Endothelial cell of umbilical vein (primary cell): ENCODE results near the gene SYNPO2. TPM values are rescaled to one million over a fixed set of nuclear protein-coding genes. Genes with fewer than 3 reads are reported as not detected.
A peak's percentile ranks its signal among the peaks of the same experiment; 100 is the strongest.

Source experiments
- BruUV-seq: library from RNA; stranded (reverse); fragments of 400-500 nt; replicated peaks from 2 replicates; lab custom pipeline; 2021; lab: Mats Ljungman, UMichigan
- CTCF ChIA-PET: fragments of 300-600, 350-600 bp; sonication (Branson Sonifier 250); formaldehyde crosslinking; loops from one replicate; lab custom pipeline; 2021; ENCODE audit warnings: antibody characterized with exemption, inconsistent platforms; lab: Charles Lee
- POLR2A ChIA-PET: fragments of 300-600, 350-600 bp; sonication (Branson Sonifier 250); formaldehyde crosslinking; loops from one replicate; lab custom pipeline; 2021; ENCODE audit warnings: antibody characterized with exemption, inconsistent platforms; lab: Charles Lee
- DNase-seq: peaks from one replicate; pipeline ENCODE4 v3.0.0-alpha.2; 2011; ENCODE audit warnings: low read depth, low spot score
- FAIRE-seq: peaks from 2 replicates; lab custom pipeline; 2011; peaks lifted over from hg19 to GRCh38; lab: Jason Lieb, UNC
- H2AFZ ChIP-seq: 2 replicates; pipeline ENCODE4 v1.6.0; 2012; ENCODE audit warnings: low read depth, low read length, control low read depth, inconsistent platforms
- H3K27ac ChIP-seq: 2 replicates; pipeline ENCODE4 v1.5.1; 2011; ENCODE audit warnings: low read depth, mild to moderate bottlenecking, control low read depth, low read length, moderate library complexity; ENCODE audit not compliant: insufficient read depth
- H3K27me3 ChIP-seq, 2 experiments: 2 replicates each; pipeline versions ENCODE4 v1.6.0 to v1.6.1; 2011; ENCODE audit warnings: low read length in 2 of 2, mixed read lengths in 1 of 2; ENCODE audit not compliant: control insufficient read depth in 2 of 2, insufficient read depth in 2 of 2
- H3K36me3 ChIP-seq, 2 experiments: 2 replicates in 1 of 2; 3 replicates in 1 of 2; pipeline ENCODE4 v1.5.1; 2011; ENCODE audit warnings: low read length in 2 of 2, mild to moderate bottlenecking in 1 of 2, moderate library complexity in 1 of 2; ENCODE audit not compliant: control insufficient read depth in 2 of 2, insufficient read depth in 2 of 2; ENCODE audit errors: extremely low read depth in 1 of 2
- H3K4me1 ChIP-seq: 3 replicates; pipeline ENCODE4 v1.5.1; 2011; ENCODE audit warnings: mild to moderate bottlenecking, low read length; ENCODE audit not compliant: control insufficient read depth, insufficient read depth; ENCODE audit errors: extremely low read depth
- H3K4me2 ChIP-seq: 2 replicates; pipeline ENCODE4 v1.6.1; 2011; ENCODE audit warnings: low read length, control low read depth, mixed read lengths; ENCODE audit not compliant: insufficient read depth
- H3K4me3 ChIP-seq, 3 experiments: fragments of 200-600 bp in 1 of 3; sonication (generic), shearing (Covaris generic) in 1 of 3; replicated peaks in 1 of 3; 2 replicates each; pipeline ENCODE4 v1.5.1; 2011 to 2016; ENCODE audit warnings: control low read depth in 3 of 3, low read length in 3 of 3, mild to moderate bottlenecking in 2 of 3, inconsistent platforms in 1 of 3, low read depth in 1 of 3, moderate library complexity in 1 of 3; ENCODE audit not compliant: insufficient read depth in 1 of 3
- H3K79me2 ChIP-seq: 2 replicates; pipeline ENCODE4 v1.6.0; 2012; ENCODE audit warnings: low read length, inconsistent platforms; ENCODE audit not compliant: control insufficient read depth, insufficient read depth
- H3K9ac ChIP-seq: replicated peaks from 2 replicates; pipeline ENCODE3; 2011; ENCODE audit warnings: low read length, control low read depth; ENCODE audit not compliant: insufficient read depth; ENCODE audit errors: extremely low read depth
- H3K9me1 ChIP-seq: replicated peaks from 3 replicates; pipeline ENCODE4 v1.6.0; 2011; ENCODE audit warnings: mild to moderate bottlenecking, low read length; ENCODE audit not compliant: control insufficient read depth, insufficient read depth; ENCODE audit errors: extremely low read depth
- H3K9me3 ChIP-seq: replicated peaks from 2 replicates; pipeline ENCODE4 v1.5.1; 2012; ENCODE audit warnings: low read length, inconsistent platforms; ENCODE audit not compliant: control insufficient read depth, insufficient read depth
- H4K20me1 ChIP-seq: replicated peaks from 2 replicates; pipeline ENCODE3; 2011; ENCODE audit warnings: mild to moderate bottlenecking, low read length; ENCODE audit not compliant: control insufficient read depth, insufficient read depth; ENCODE audit errors: extremely low read depth
- EZH2 ChIP-seq: IDR thresholded peaks from 2 replicates; pipeline ENCODE4 v1.6.1; 2012; ENCODE audit warnings: borderline replicate concordance, low read depth, mild to moderate bottlenecking, moderate library complexity, low read length, inconsistent platforms; ENCODE audit not compliant: severe bottlenecking
- FOS ChIP-seq: IDR thresholded peaks from 2 replicates; pipeline ENCODE4 v1.6.1; 2011; ENCODE audit warnings: mild to moderate bottlenecking, low read length, moderate library complexity, borderline replicate concordance; ENCODE audit not compliant: insufficient read depth
- GATA2 ChIP-seq: IDR thresholded peaks from 2 replicates; pipeline ENCODE4 v1.7.0; 2011; ENCODE audit warnings: low read depth, mild to moderate bottlenecking, moderate library complexity, mixed read lengths, low read length; ENCODE audit not compliant: insufficient read length, insufficient read depth
- JUN ChIP-seq: IDR thresholded peaks from 2 replicates; pipeline ENCODE4 v1.6.1; 2011; ENCODE audit warnings: borderline replicate concordance, low read depth; ENCODE audit not compliant: insufficient read length, insufficient read depth
- MYC ChIP-seq: IDR thresholded peaks from one replicate; pipeline ENCODE4 v1.6.1; 2011; ENCODE audit warnings: mild to moderate bottlenecking, low read depth, low read length
- POLR2A ChIP-seq: IDR thresholded peaks from 2 replicates; pipeline ENCODE4 v1.6.1; 2012; ENCODE audit warnings: low read depth, mild to moderate bottlenecking, control low read depth, low read length
- POLR2AphosphoS5 ChIP-seq: IDR thresholded peaks from 2 replicates; pipeline ENCODE4 v1.6.1; 2012; ENCODE audit warnings: low read depth, mild to moderate bottlenecking, control low read depth, low read length, moderate library complexity; ENCODE audit not compliant: insufficient read depth
- dilution Hi-C: fragments of 300-500 bp; cut with MboI; formaldehyde crosslinking; loops from one replicate; pipeline ENCODE4 v1.15.0; 2019; ENCODE audit warnings: low sequenced_read_pairs; ENCODE audit not compliant: extremely low pct_ligation_motif_present
- intact Hi-C: fragments of 100-400 bp; cut with micrococcal nuclease; formaldehyde crosslinking; loops from one replicate; pipeline ENCODE4 v1.10.0; 2022
- polyA plus RNA-seq, 4 experiments: library from polyadenylated mRNA; depleted of rRNA in 3 of 4; stranded (reverse) in 3 of 4; unstranded in 1 of 4; fragments of >200 nt; gene quantifications; 2 replicates each; pipeline versions ENCODE4 v1.2.1 to v1.2.3, GENCODE V29; 2011 to 2012; ENCODE audit warnings: missing spikeins in 1 of 4
- total RNA-seq: library from RNA; stranded (reverse); gene quantifications from 2 replicates; pipeline ENCODE4 v1.2.3, GENCODE V29; 2021

Gene SYNPO2
- total and polyA plus RNA-seq, 2 donors (not counting 3 experiments of a cell fraction or from before 2014, with no cell fraction given) = 0.06 to 0.13 TPM

DNA sequence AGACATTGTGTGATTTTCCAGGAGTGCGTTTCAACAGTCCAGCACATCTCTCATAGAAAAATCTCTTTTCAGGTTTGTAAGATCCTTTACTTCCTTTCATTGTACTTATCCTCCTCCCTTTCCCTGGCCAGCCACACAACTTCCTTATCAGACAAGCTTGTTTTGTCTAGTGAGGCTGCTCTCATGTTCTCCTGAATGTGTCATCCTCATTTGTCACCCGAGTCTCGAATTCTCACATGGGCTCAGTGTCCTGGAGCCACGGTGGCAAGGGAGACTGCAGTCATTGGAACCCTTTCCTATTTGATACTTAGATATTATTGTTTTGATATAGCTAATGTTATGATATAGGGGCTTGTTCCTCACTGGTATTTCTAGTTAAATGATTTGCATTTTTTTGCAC lies 16.9 kb downstream of the SYNPO2 start:
- Histone ChIP-seq H3K79me2 (no peaks in the 10 kb centered on the region), H3K4me2 (peak overlapping the region; percentile 41), H3K27me3 (no peaks in the 10 kb centered on the region), H3K4me1 (peaks cover 13% of the 10 kb centered on the region), H3K27ac (peak overlapping the region; percentile 49), H3K9me1 (no peaks in the 10 kb centered on the region), H2AFZ (peak overlapping the region; percentile 77), H4K20me1 (no peaks in the 10 kb centered on the region), H3K9ac (no peak overlapping the region), H3K9me3 (no peaks in the 10 kb centered on the region), H3K36me3 (no peaks in the 10 kb centered on the region), H3K4me3 (no peak overlapping the region)
- dilution Hi-C loops (no loop called here), intact Hi-C loops (loop anchor here (1.0 kb wide), 1 partner anchor 13 kb away; no protein-coding TSS in a partner anchor)
- no peak for TF ChIP-seq EZH2
- no peak for TF ChIP-seq POLR2AphosphoS5
- no peak for TF ChIP-seq MYC
- peak; percentile 44 for TF ChIP-seq FOS
- TF ChIP-seq GATA2 = peak; percentile 34
- no peak for TF ChIP-seq JUN
- no peak for TF ChIP-seq POLR2A
- no TSS peak for BruUV-seq
- ChIA-PET POLR2A (no interaction called here), CTCF (interaction anchor here (1.0 to 3.2 kb wide), 6 partner anchors 12 to 134 kb away, joined by 3 to 16 read pairs (median 4); no protein-coding TSS in a partner anchor)
- DNase-seq (peak; percentile 77), FAIRE-seq (peak; percentile 72)
